Gastroesophageal sphincter (tissue), 4 donors: ENCODE measurements around the gene METTL26. TPM values are rescaled to one million over a fixed set of nuclear protein-coding genes. Genes with fewer than 3 reads are reported as not detected.

Source experiments
- ATAC-seq: fragments of 150-250 bp; one replicate; pipeline ENCODE4 v1.9.1; 2016; ENCODE audit warnings: mild to moderate bottlenecking, moderate library complexity
- H3K27ac ChIP-seq, 4 donors: fragments of 200-600 bp; sonication (generic) in 3 of 4; 1 replicate in 3 of 4; 2 replicates in 1 of 4; pipeline ENCODE4 v1.5.1; 2016 to 2019
- H3K27me3 ChIP-seq: fragments of 200-600 bp; sonication (generic); one replicate; pipeline ENCODE4 v1.5.1; 2019
- H3K36me3 ChIP-seq, 2 donors: fragments of 200-600 bp; sonication (generic); one replicate each; pipeline ENCODE4 v1.5.1; 2019; ENCODE audit warnings: control low read depth in 1 of 2
- H3K4me1 ChIP-seq, 3 donors: fragments of 200-600 bp; sonication (generic); 1 replicate in 2 of 3; 2 replicates in 1 of 3; pipeline ENCODE4 v1.5.1; 2016 to 2019; ENCODE audit warnings: control low read depth in 2 of 3
- H3K4me3 ChIP-seq, 2 donors: fragments of 200-600 bp; sonication (generic); one replicate each; pipeline ENCODE4 v1.5.1; 2019; ENCODE audit warnings: mild to moderate bottlenecking in 1 of 2, moderate library complexity in 1 of 2
- H3K9me3 ChIP-seq, 3 donors: fragments of 200-600 bp; sonication (generic); one replicate each; pipeline ENCODE4 v1.5.1; 2017 to 2019; ENCODE audit warnings: control low read depth in 2 of 3
- CTCF ChIP-seq, 4 experiments: fragments of 200-600 bp in 2 of 4; fragments of 450-650 bp in 2 of 4; sonication (generic) in 1 of 4; IDR thresholded peaks; one replicate each; pipeline ENCODE4 v1.5.1; 2017 to 2019; ENCODE audit warnings: antibody characterized with exemption in 4 of 4, mild to moderate bottlenecking in 2 of 4, moderate library complexity in 2 of 4
- EP300 ChIP-seq: sonication (generic); formaldehyde crosslinking; IDR thresholded peaks from one replicate; pipeline ENCODE4 v1.6.1; 2017; ENCODE audit warnings: antibody characterized with exemption, mild to moderate bottlenecking
- POLR2A ChIP-seq, 2 donors: fragments of 450-650 bp; IDR thresholded peaks; one replicate each; pipeline ENCODE4 v1.6.1; 2017; ENCODE audit warnings: antibody characterized with exemption in 2 of 2, mild to moderate bottlenecking in 2 of 2, moderate library complexity in 1 of 2
- POLR2AphosphoS5 ChIP-seq: sonication (generic); formaldehyde crosslinking; IDR thresholded peaks from one replicate; pipeline ENCODE4 v1.6.1; 2017; ENCODE audit warnings: antibody characterized with exemption
- WGBS, 2 donors: methylation state at CpG; one replicate each; pipeline ENCODE4 v1.1.5; 2018; ENCODE audit warnings: low coverage in 1 of 2; 5-methylcytosine and 5-hydroxymethylcytosine counted together
- total RNA-seq, 4 donors: library from RNA; depleted of rRNA; stranded (reverse); fragments of >200 nt; gene quantifications; one replicate each; pipeline ENCODE4 v1.1.0, GENCODE V29; 2016

Gene METTL26
- 100 to 1,000 TPM in 3 of 4 donors, 10 to 100 TPM in 1; 94.8 to 146 (median 112) TPM for total RNA-seq

DNA sequence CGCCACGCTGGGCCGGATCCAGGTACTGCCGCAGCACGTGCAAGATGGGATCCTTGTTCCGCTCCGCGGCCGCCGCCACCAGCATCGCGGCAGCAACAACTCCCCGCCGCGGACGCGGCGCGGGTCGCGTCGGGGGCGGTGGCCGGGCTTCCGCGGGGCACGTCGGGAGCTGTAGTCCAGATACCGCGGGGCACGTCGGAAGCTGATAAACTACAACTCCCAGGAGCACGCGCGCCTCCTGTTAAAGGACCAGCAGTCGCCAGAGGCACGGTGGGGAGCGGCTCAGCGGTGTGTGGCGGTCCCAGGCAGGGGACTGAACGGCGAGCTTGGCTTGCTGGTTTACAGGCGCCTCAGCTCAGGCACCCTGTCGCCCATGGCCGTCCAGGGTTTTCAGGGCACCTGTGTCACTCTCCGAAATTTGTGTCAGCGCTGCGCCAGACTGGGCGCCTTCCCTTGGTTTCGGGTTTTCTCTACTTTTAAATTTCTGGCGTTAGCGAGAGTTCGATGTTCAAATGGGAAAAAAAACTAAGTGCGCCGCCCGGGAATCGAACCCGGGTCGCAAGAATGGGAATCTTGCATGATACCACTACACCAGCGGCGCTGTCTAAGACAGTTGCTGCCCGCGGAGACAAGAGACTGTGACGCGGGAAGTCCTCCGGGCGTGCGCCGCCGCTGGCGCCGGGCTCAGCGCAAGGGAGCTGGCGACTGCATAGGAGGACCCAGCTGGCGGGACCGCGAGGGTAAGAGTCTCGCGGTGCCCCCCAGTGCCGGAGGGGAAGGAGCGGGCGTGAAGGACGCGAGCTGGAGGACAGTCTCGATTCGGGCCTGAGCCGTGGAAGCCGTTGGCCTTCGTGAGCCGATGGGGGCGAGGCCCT lies at the start of gene METTL26:
Gene METTL26, minus strand, starts transcription at position 100 of the 875 bp plus-strand sequence. Its CDS starts 15 bp downstream, at position 85.
- 0% methylated on average over 1 to 13 of the region's 91 CpGs for WGBS, 2 donors
- ATAC-seq, result peak; percentile 92
- H3K4me3 ChIP-seq, result peak within 1 kb of the TSS; percentile 62 to 94
- peaks cover 0 to 26% of the 10 kb centered on the region in 2 donors for H3K36me3 ChIP-seq
- H3K27ac ChIP-seq, result peak within 1 kb of the TSS; percentile 90 to 97 (median 96)
- H3K4me1 ChIP-seq, result peaks cover 2 to 53% (median 21%) of the 10 kb centered on the region in 3 donors
- TF ChIP-seq CTCF (IDR thresholded peaks at IDR 0.05) (peak in 2 of 4 experiments; percentile 9 to 29), POLR2A (IDR thresholded peaks at IDR 0.05) (peak; percentile 56 to 70), POLR2AphosphoS5 (peak; percentile 43), EP300 (no peak)
- H3K9me3 ChIP-seq, result no peaks in the 10 kb centered on the region
- H3K27me3 ChIP-seq, result peaks cover 10% of the 10 kb centered on the region

- ATAC-seq, result no peak
- Histone ChIP-seq H3K27ac (peak overlapping the region in 3 of 4 donors; percentile 79 to 88 (median 86)), H3K9me3 (no peaks in the 10 kb centered on the region), H3K36me3 (peaks cover 0 to 46% of the 10 kb centered on the region in 2 donors), H3K4me1 (peaks cover 0 to 81% (median 54%) of the 10 kb centered on the region in 3 donors), H3K4me3 (peak overlapping the region; percentile 47 to 81), H3K27me3 (no peaks in the 10 kb centered on the region)
- TF ChIP-seq POLR2A (IDR thresholded peaks at IDR 0.05) (no peak), POLR2AphosphoS5 (no peak), EP300 (no peak), CTCF (IDR thresholded peaks at IDR 0.05) (no peak)
- no CpG with 5 or more reads among the region's 61 CpGs for WGBS, 2 donors
Observed at GRCh38 chr16:684961-685696, 49.0 kb upstream of the METTL26 start.

DNA sequence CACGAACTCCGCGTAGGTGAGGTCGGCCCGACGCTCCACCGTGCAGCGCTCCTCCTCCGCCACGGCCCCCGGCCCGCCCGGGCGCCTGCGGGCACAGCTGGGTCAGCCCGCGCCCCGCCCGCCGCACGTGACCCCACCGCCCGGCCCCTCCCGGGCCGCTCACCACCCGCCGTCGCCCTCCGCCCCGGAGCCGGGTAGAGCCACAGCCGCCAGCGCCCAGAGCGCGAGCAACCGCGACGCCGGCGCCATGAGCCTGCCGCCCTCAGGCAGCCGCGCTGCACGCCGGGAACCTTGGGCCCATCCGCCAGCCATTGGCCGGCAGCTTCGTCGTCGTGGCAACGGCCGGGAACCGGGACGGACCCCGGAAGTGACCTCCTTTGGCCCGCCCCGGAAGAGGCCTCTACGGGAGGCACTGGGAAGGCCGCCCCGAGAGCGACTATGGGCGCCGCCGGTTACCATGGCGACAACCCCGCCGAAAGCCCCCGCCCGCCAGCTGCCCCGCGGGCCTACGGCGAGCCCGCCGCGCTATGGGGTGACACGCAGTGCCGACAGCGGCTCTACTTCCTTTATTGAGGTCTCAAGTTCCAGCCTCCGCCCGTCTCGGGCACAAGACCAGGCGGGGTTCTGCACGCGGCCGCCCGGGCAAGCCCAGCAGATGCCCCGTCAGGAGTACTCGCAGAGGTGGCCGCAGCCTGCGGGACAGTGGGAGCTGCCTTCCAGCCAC lies 48.1 kb upstream of the METTL26 start, which contains the start of gene JMJD8:
Gene JMJD8, minus strand, starts transcription at position 264 of the 724 bp plus-strand sequence. Its CDS starts 15 bp downstream, at position 249.
- Histone ChIP-seq H3K4me1 (peaks cover 0 to 77% (median 51%) of the 10 kb centered on the region in 3 donors), H3K36me3 (peaks cover 0 to 46% of the 10 kb centered on the region in 2 donors)
- no CpG with 5 or more reads among the region's 91 CpGs for WGBS, 2 donors

More for the DNA sequence above, 48.1 kb upstream of the METTL26 start, which contains the start of gene JMJD8:
- ATAC-seq, result peak; percentile 85
- Histone ChIP-seq H3K27ac (peak within 1 kb of the TSS; percentile 41 to 88 (median 82)), H3K4me3 (peak within 1 kb of the TSS; percentile 47 to 81), H3K9me3 (no peaks in the 10 kb centered on the region), H3K27me3 (no peaks in the 10 kb centered on the region)
- TF ChIP-seq EP300 (no peak), CTCF (IDR thresholded peaks at IDR 0.05) (peak in 1 of 4 experiments; percentile 5), POLR2A (IDR thresholded peaks at IDR 0.05) (peak; percentile 70 to 72), POLR2AphosphoS5 (peak; percentile 73)
